ENCODE data around the gene MSH3.

GRCh38 chr5:80629281-80629680 is 25.2 kb upstream of the MSH3 start:
- TF ChIP-seq CTCF (optimal IDR thresholded peaks at IDR 0.05 in 1 of 3, IDR thresholded peaks at IDR 0.05 in 1 of 3, conservative IDR thresholded peaks at IDR 0.05 in 1 of 3; ENCODE audit: extremely low read depth in 1 of 3, insufficient read depth in 2 of 3, low read length in 3 of 3) (no peak), EZH2 (IDR thresholded peaks at IDR 0.05; ENCODE audit: low read length) (no peak)

Measured in keratinocyte (primary cell).